Measurements from ENCODE around the gene SNX13.
"Not testable (repeated sequence)": the region's sequence is repeated elsewhere in the genome, so short reads cannot be mapped to it uniquely, and the experiment has no call there.

The SNX13 gene

GRCh38 chr7:17848516-17848915, 91.8 kb downstream of the SNX13 start:
- DNase-seq (ENCODE audit: low spot score): no peak

- DNase-seq (ENCODE audit: low spot score): no peak
Observed at GRCh38 chr7:17846935-17847334, 93.4 kb downstream of the SNX13 start.

GRCh38 chr7:17845197-17845547, 95.1 kb downstream of the SNX13 start:
- no peak for DNase-seq (ENCODE audit: low spot score)

- DNase-seq (ENCODE audit: low spot score): no peak
Observed at GRCh38 chr7:17844514-17845196, 95.6 kb downstream of the SNX13 start.

GRCh38 chr7:17844022-17844421, 96.3 kb downstream of the SNX13 start:
- DNase-seq (ENCODE audit: low spot score): no peak

- DNase-seq (ENCODE audit: low spot score): no peak
Observed at GRCh38 chr7:17843041-17843440, 97.3 kb downstream of the SNX13 start.

- no peak for DNase-seq (ENCODE audit: low spot score)
Observed at GRCh38 chr7:17832820-17833355, 107.4 kb downstream of the SNX13 start.

- DNase-seq (ENCODE audit: low spot score): no peak
Observed at GRCh38 chr7:17832242-17832641, 108.1 kb downstream of the SNX13 start.

GRCh38 chr7:17830206-17830605, 110.1 kb downstream of the SNX13 start:
- no peak for DNase-seq (ENCODE audit: low spot score)

GRCh38 chr7:17829001-17829400, 111.3 kb downstream of the SNX13 start:
- DNase-seq (ENCODE audit: low spot score): no peak

GRCh38 chr7:17822547-17823173, 117.6 kb downstream of the SNX13 start:
- DNase-seq (ENCODE audit: low spot score): no peak

GRCh38 chr7:17816903-17817302, 123.4 kb downstream of the SNX13 start:
- DNase-seq (ENCODE audit: low spot score): no peak

- DNase-seq (ENCODE audit: low spot score): no peak
Observed at GRCh38 chr7:17815318-17815717, 125.0 kb downstream of the SNX13 start.

- no peak for DNase-seq (ENCODE audit: low spot score)
Observed at GRCh38 chr7:17814058-17814457, 126.2 kb downstream of the SNX13 start.

- DNase-seq (ENCODE audit: low spot score): not testable (repeated sequence)
Observed at GRCh38 chr7:17809215-17809614, 131.1 kb downstream of the SNX13 start.

- no peak for DNase-seq (ENCODE audit: low spot score)
Observed at GRCh38 chr7:17807242-17807641, 133.1 kb downstream of the SNX13 start.

- DNase-seq (ENCODE audit: low spot score): no peak
Observed at GRCh38 chr7:17806631-17807030, 133.7 kb downstream of the SNX13 start.

- no peak for DNase-seq (ENCODE audit: low spot score)
Observed at GRCh38 chr7:17802056-17802455, 138.2 kb downstream of the SNX13 start.

GRCh38 chr7:17792075-17792936, 148.0 kb downstream of the SNX13 start:
- no peak for DNase-seq (ENCODE audit: low spot score)

GRCh38 chr7:17787257-17787656, 153.0 kb downstream of the SNX13 start:
- no peak for DNase-seq (ENCODE audit: low spot score)

GRCh38 chr7:17786314-17786852, 153.9 kb downstream of the SNX13 start:
- no peak for DNase-seq (ENCODE audit: low spot score)

GRCh38 chr7:17782216-17782549, 158.1 kb downstream of the SNX13 start:
- no peak for DNase-seq (ENCODE audit: low spot score)
